Osteoblast (primary cell): ENCODE results near the gene TENT4B. TPM values are rescaled to one million over a fixed set of nuclear protein-coding genes. Genes with fewer than 3 reads are reported as not detected.
"Not testable (repeated sequence)": the region's sequence is repeated elsewhere in the genome, so short reads cannot be mapped to it uniquely, and the experiment has no call there.

Experiments used
- DNase-seq: peaks from one replicate; pipeline ENCODE4 v3.0.0; 2011; ENCODE audit warnings: low spot score, mixed read lengths; ENCODE audit not compliant: insufficient read length; ENCODE audit errors: missing footprints
- H2AFZ ChIP-seq: 2 replicates; pipeline ENCODE4 v1.6.0; 2011; ENCODE audit warnings: mild to moderate bottlenecking, low read length
- H3K27ac ChIP-seq: 2 replicates; pipeline ENCODE4 v1.5.1; 2011; ENCODE audit warnings: mild to moderate bottlenecking, low read depth, low read length, moderate library complexity
- H3K27me3 ChIP-seq: 2 replicates; pipeline ENCODE4 v1.6.0; 2012; ENCODE audit warnings: mild to moderate bottlenecking, control low read depth, inconsistent platforms, low read length, moderate library complexity; ENCODE audit not compliant: insufficient read depth
- H3K36me3 ChIP-seq: 2 replicates; pipeline ENCODE4 v1.5.1; 2011; ENCODE audit warnings: mild to moderate bottlenecking, low read length, control low read depth, moderate library complexity; ENCODE audit not compliant: insufficient read depth
- H3K4me1 ChIP-seq: 2 replicates; pipeline ENCODE4 v1.5.1; 2011; ENCODE audit warnings: mild to moderate bottlenecking, low read length, control low read depth, moderate library complexity; ENCODE audit not compliant: insufficient read depth
- H3K4me2 ChIP-seq: 2 replicates; pipeline ENCODE4 v1.6.0; 2011; ENCODE audit warnings: mild to moderate bottlenecking, low read length; ENCODE audit not compliant: insufficient read depth
- H3K4me3 ChIP-seq: fragments of 200-600 bp; sonication (generic); 3 replicates; pipeline ENCODE4 v1.5.1; 2012; ENCODE audit warnings: mild to moderate bottlenecking, low read length, inconsistent platforms; ENCODE audit not compliant: insufficient read depth
- H3K79me2 ChIP-seq: 2 replicates; pipeline ENCODE4 v1.6.0; 2012; ENCODE audit warnings: mild to moderate bottlenecking, low read length, control low read depth, inconsistent platforms; ENCODE audit not compliant: insufficient read depth
- H3K9me3 ChIP-seq: 2 replicates; pipeline ENCODE4 v1.5.1; 2011; ENCODE audit warnings: low read depth, low read length, control low read depth
- H4K20me1 ChIP-seq: 2 replicates; pipeline ENCODE4 v1.6.0; 2012; ENCODE audit warnings: mild to moderate bottlenecking, low read length, control low read depth; ENCODE audit not compliant: insufficient read depth
- total RNA-seq: library from RNA; depleted of rRNA; stranded (reverse); fragments of >200 nt; gene quantifications from 2 replicates; pipeline ENCODE4 v1.2.3, GENCODE V29; 2012
- TF ChIP-seq, protein P1 (sequence below): IDR thresholded peaks from 2 replicates; pipeline ENCODE4 v1.5.1; 2011; ENCODE audit warnings: mild to moderate bottlenecking, low read depth, low read length, moderate library complexity; ENCODE audit errors: extremely low read depth

The TENT4B gene
- total RNA-seq, 1 donor = 10.1 TPM

DNA sequence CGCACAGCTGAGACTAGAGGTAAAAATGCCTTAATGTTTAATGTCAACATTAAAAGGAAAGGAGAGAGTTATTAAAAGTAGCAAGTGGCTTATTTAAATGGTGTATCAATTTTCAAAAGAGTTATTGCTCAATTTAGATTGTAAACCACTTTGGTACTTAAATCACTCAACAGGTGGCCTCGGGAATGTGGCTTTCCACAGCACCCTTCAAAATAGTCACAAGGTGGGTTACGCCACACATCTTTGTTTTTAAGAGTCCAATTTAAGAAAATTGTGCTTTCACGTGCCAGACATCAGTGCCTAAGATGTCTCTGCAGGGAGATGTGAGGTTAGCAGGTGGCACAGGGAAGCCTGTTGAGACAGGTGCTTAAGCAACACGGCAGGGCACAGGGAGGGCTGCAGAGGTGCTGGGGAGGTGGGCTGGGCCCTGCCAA, 85.8 kb downstream of the TENT4B start:
- peak; percentile 42 for DNase-seq
- H3K9me3 ChIP-seq = peaks cover 3% of the 10 kb centered on the region
- no peaks in the 10 kb centered on the region for H3K27me3 ChIP-seq
- peaks cover 3% of the 10 kb centered on the region for H3K4me1 ChIP-seq
- no peaks in the 10 kb centered on the region for H3K36me3 ChIP-seq
- H3K4me3 ChIP-seq = no peak overlapping the region
- TF ChIP-seq, protein P1, sequence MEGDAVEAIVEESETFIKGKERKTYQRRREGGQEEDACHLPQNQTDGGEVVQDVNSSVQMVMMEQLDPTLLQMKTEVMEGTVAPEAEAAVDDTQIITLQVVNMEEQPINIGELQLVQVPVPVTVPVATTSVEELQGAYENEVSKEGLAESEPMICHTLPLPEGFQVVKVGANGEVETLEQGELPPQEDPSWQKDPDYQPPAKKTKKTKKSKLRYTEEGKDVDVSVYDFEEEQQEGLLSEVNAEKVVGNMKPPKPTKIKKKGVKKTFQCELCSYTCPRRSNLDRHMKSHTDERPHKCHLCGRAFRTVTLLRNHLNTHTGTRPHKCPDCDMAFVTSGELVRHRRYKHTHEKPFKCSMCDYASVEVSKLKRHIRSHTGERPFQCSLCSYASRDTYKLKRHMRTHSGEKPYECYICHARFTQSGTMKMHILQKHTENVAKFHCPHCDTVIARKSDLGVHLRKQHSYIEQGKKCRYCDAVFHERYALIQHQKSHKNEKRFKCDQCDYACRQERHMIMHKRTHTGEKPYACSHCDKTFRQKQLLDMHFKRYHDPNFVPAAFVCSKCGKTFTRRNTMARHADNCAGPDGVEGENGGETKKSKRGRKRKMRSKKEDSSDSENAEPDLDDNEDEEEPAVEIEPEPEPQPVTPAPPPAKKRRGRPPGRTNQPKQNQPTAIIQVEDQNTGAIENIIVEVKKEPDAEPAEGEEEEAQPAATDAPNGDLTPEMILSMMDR = no peak
- H2AFZ ChIP-seq = no peak overlapping the region
- no peaks in the 10 kb centered on the region for H3K79me2 ChIP-seq
- no peak overlapping the region for H3K27ac ChIP-seq
- no peak overlapping the region for H3K4me2 ChIP-seq
- H4K20me1 ChIP-seq = no peaks in the 10 kb centered on the region

DNA sequence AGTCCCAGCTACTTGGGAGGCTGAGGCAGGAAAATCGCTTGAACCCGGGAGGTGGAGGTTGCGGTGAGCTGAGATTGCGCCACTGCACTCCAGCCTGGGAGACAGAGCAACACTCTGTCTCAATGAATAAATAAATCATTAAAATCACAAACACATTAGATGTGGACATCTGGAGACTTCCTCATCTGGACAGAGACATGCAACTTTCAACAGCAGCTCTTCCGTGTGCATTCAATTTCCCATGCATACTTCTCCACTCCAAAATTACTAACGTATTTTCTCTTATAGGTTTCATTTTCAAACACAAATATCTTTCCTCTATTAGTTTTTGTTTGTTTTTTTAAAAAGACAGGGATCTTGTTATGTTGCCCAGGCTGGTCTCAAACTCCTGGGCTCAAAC, 89.9 kb downstream of the TENT4B start:
- H3K27ac ChIP-seq, H2AFZ ChIP-seq, H3K9me3 ChIP-seq, H3K4me2 ChIP-seq, H4K20me1 ChIP-seq, DNase-seq, H3K36me3 ChIP-seq, H3K4me3 ChIP-seq, H3K27me3 ChIP-seq: not testable (repeated sequence)
- H3K4me1 ChIP-seq = peaks cover 18% of the 10 kb centered on the region
- H3K79me2 ChIP-seq = peaks cover 15% of the 10 kb centered on the region

DNA sequence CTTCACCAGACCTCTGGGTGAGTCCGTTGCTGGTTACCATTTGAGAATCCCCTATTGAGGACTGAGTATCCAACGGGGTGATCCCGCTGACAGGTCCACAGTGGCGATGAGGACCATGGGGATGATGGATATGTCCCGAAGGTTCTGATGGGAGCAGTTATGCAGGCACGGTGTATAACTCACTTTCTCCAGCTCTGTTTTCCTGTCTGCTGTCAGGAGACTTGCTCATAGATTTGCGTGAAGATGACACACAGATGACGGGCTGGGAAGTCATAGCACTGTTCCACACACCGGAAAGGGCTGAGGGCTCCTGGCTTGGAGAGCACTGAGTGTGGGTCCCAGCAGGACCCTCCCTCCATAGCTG, 91.0 kb downstream of the TENT4B start:
- peaks cover 3% of the 10 kb centered on the region for H3K36me3 ChIP-seq
- DNase-seq = peak; percentile 92
- H3K27me3 ChIP-seq = no peaks in the 10 kb centered on the region
- peaks cover 18% of the 10 kb centered on the region for H3K4me1 ChIP-seq
- peaks cover 24% of the 10 kb centered on the region for H3K79me2 ChIP-seq
- peak overlapping the region; percentile 93 for H3K4me2 ChIP-seq
- no peak overlapping the region for H3K27ac ChIP-seq
- no peaks in the 10 kb centered on the region for H3K9me3 ChIP-seq
- TF ChIP-seq, protein P1 = no peak
- H3K4me3 ChIP-seq = no peak overlapping the region
- peak overlapping the region; percentile 16 for H2AFZ ChIP-seq
- no peaks in the 10 kb centered on the region for H4K20me1 ChIP-seq

DNA sequence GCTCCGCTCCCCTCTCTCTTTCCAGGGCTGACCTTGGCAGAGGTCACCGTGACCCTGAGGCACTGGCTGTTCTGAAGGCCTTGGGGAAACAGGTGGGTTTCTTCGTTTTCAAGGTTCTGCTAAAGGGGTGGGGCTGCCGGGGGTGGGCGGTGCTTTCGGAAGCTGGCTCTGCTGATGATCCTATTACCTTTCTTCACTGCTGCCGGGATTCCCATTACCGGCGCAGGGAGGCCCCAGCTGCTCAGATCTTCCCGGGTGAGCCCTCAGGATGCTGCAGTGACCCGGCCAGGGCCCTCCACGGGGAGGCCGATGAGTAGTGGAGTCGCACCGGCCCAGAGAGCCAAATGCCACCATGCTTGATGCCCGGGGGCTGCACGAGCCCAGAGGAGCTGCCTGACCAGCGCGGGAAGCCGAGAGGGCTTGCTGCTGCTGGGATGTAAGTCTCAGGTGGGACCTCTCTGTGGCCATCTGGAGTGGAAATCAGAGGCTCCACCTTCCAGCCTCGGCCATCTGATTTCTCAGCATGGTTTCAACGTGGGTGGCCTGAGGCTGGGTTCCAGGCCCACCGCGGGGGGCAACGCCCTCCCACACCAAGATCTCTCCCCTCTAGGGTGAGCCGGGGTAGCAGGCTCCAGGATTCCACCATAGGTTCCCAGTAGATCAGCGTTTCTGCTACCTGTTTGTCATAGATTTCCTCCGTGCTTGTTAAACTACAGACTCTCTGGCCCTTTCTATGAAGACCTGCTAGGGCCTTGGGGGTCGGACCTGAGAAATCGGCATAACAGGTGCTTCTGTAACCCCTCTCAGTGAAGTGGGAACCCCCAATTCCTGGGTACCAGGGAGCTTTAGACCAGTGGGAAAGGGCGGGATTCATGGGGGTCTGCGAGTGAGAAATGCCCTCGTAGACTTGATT, 91.7 kb downstream of the TENT4B start:
- Histone ChIP-seq H3K36me3 (peaks cover 3% of the 10 kb centered on the region), H3K9me3 (no peaks in the 10 kb centered on the region), H3K4me1 (peaks cover 18% of the 10 kb centered on the region), H2AFZ (peak overlapping the region; percentile 90), H3K79me2 (peaks cover 29% of the 10 kb centered on the region), H4K20me1 (no peaks in the 10 kb centered on the region), H3K4me3 (peak overlapping the region; percentile 77), H3K27ac (peak overlapping the region; percentile 73), H3K27me3 (no peaks in the 10 kb centered on the region), H3K4me2 (peak overlapping the region; percentile 93)
- DNase-seq = peak; percentile 87
- TF ChIP-seq, protein P1 = no peak
